GM18499 (cell line): Measurements from ENCODE around the gene COBLL1.
"Not testable (repeated sequence)": the region's sequence is repeated elsewhere in the genome, so short reads cannot be mapped to it uniquely, and the experiment has no call there.

Source experiments
- ATAC-seq: cut with Tn5 transposase; IDR thresholded peaks from one replicate; pipeline ENCODE4 v1.9.1; 2021; ENCODE audit warnings: moderate number of reproducible peaks; ENCODE audit not compliant: insufficient read depth, unreplicated experiment

COBLL1 gene

GRCh38 chr2:164859906-164860693, 18.5 kb upstream of the COBLL1 start:
- not testable (repeated sequence) for ATAC-seq

DNA sequence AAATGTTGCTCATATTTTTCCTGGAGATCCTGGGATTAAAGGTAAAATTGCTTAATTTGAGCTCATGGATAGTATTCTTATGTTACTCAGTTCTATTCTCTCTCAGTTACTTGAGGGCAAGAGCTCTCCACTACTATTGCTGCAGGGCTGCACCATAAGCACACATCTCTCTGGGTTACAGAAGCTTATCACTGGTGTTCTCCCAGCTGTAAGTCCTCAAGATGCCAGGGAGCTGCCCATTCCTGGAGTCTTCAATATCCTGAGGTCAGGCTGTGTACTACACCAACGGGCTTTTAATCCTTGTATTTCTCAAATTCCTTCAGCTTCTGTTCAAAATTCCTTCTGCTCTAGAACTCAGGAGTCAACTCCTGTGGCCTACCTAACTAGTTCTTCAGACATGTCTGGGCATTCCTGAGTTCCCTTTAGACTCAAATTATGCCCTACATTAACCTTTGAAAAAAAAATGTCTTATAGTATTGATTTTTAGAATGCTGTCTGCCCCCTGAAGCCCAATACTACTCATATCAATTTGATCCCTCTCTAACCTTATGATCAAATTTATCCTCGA, 17.7 kb upstream of the COBLL1 start:
- ATAC-seq, result no peak

DNA sequence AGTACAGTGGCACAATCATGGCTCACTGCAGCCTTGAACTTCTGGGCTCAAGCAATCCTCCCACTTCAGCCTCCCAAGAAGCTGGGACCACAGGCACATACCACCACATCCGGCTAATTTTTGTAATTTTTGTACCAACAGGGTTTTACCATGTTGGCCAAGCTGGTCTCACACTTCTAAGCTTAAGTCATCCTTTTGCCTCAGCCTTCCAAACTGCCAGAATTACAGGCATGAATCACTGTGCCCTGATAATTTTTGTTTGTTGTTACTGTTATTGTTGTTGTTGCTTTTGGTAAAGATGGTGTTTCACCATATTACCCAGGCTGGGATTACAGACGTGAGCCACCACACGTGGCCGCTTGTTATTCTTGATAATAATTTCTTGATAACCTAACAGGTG, 10.5 kb upstream of the COBLL1 start:
- no peak for ATAC-seq

- no peak for ATAC-seq
Measured at GRCh38 chr2:164850235-164850634, 8.6 kb upstream of the COBLL1 start.

- ATAC-seq, result no peak
Measured at GRCh38 chr2:164849506-164849905, 7.9 kb upstream of the COBLL1 start.

- ATAC-seq, result no peak
Measured at GRCh38 chr2:164847981-164848741, 6.5 kb upstream of the COBLL1 start.

DNA sequence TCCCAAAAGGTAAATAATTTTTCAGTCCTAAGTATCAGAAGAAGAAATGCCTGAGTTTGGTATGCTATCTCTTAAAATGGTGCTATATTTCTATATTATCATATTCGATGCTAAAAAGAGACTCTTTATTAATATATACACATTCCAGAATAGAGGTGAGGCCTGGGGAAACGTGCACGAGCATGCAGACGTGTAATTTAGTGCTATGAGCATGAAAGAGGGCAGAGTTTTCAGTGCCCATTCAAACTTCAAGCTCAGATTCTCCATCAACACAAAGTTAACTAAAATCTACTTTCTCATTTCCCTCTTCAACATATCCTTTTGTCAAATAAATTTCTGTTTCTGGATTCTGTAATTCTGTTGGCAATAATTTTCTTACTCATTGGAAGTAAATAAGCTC, 5.7 kb upstream of the COBLL1 start:
- ATAC-seq, result no peak

DNA sequence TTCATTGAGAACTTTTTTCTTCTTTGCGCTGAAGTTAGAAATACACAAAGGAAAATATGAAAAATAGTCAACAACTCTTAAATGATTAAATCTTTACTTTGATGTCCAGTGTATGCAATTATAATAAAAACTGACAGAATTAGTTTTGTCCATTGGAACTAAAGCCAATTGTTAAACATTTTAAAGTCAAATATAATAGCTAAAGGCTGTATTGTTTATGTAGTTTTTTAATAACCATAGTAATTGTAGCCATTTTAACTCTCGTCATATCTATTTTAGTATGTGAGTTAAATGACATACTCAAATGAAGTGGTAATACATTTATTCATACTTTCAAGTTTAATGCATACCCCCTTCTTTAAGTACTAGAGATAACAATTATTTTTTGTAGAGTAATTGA, 4.7 kb upstream of the COBLL1 start:
- no peak for ATAC-seq

- no peak for ATAC-seq
Measured at GRCh38 chr2:164843346-164843911, 1.8 kb upstream of the COBLL1 start.

DNA sequence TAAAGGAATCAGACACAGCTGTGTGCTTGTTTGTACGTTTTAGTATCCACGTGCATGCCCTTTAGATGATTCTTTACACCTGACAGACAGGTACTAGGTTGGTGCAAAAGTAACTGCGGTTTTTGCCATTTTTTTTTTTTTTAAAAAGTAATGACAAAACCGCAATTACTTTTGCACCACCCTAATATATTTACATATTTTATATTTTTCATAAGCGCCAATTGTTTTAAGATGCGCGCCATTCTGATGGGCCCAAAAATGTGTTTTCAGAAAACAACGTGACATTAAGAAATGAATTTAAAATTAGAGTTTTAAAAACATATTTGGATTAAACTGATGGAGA, 972 bp upstream of the COBLL1 start:
- no peak for ATAC-seq

GRCh38 chr2:164840930-164841718, 499 bp downstream of the COBLL1 start:
- ATAC-seq, result no peak

GRCh38 chr2:164840458-164840929, 1.1 kb downstream of the COBLL1 start:
- no peak for ATAC-seq

DNA sequence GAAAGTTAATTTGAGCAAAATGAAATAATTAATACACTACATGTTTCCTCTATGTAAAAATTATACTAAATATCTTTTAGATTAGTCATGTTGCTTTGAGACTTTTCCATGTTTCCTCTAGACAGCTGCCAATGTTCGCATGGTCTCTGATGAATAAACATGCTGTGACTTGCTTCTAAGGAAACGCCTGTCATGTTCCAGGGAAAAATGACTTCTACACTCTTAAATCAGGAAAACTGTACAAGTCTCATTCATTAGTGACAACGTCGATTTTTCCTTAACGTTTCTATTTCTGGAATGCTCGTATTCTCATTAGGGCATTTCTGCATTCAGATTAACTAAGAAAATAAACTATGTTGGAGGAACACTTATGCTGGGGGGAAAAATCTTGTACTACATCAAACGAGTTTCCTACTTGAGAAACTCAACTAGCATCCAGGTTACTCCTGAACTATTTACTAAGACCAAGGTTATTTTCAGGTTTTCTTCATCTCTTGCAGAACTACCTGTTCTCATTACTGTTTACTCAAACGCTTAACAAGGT, 1.6 kb downstream of the COBLL1 start:
- ATAC-seq, result no peak

DNA sequence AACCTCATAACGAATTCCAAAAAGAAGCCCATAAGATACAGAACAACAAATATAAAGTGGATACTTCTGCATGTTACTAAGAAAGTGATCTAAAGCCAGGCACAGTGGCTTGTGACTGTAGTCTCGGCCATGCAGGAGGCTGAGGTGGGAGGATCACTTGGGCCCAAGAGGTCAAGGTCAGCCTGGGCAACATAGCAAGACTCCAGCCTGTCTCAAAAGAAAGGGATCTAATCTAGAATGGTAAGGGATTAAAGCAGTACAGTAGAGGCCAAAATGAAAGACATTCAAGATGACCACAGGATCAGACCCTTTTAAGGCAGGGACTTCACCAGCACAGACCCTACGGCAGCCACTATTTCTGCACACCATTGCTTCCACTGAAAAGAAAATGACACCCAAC, 3.8 kb downstream of the COBLL1 start:
- ATAC-seq, result no peak

- no peak for ATAC-seq
Measured at GRCh38 chr2:164836907-164837306, 4.7 kb downstream of the COBLL1 start.

DNA sequence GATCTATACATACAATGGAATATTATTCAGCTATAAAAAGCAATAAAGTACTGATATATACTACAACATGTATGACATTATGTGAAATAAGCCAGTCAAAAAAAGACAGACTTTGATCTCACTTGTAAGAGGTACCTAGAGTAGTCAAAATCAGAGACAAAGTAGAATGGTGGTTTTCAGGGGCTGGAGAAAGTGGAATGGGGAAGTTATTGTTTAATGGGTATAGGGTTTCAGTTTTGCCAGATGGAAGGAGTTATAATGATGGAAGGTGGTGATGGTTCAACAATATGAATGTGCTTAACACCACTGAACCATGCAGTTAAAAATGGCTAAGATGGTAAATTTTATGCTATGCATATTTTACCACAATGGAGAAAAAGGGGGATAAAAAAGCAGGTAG, 6.3 kb downstream of the COBLL1 start:
- no peak for ATAC-seq

- ATAC-seq, result no peak
Measured at GRCh38 chr2:164831887-164832286, 9.7 kb downstream of the COBLL1 start.

DNA sequence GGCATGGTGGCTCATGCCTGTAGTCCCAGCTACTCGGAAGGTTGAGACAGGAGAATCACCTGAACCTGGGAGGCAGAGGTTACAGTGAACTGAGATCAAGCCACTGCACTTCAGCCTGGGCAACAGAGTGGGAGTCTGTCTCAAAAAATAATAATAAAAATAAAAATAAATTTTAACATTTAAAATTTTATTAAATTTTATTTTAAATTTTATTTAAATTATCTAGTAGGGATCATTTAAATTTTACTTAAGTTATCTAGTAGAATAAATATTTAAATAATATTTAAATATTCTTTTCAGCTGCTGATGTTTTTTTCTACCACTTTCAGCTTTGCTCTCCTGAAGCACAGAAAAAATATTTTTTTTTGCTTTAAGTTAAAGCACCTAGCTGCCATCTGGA, 10.4 kb downstream of the COBLL1 start:
- ATAC-seq, result no peak

DNA sequence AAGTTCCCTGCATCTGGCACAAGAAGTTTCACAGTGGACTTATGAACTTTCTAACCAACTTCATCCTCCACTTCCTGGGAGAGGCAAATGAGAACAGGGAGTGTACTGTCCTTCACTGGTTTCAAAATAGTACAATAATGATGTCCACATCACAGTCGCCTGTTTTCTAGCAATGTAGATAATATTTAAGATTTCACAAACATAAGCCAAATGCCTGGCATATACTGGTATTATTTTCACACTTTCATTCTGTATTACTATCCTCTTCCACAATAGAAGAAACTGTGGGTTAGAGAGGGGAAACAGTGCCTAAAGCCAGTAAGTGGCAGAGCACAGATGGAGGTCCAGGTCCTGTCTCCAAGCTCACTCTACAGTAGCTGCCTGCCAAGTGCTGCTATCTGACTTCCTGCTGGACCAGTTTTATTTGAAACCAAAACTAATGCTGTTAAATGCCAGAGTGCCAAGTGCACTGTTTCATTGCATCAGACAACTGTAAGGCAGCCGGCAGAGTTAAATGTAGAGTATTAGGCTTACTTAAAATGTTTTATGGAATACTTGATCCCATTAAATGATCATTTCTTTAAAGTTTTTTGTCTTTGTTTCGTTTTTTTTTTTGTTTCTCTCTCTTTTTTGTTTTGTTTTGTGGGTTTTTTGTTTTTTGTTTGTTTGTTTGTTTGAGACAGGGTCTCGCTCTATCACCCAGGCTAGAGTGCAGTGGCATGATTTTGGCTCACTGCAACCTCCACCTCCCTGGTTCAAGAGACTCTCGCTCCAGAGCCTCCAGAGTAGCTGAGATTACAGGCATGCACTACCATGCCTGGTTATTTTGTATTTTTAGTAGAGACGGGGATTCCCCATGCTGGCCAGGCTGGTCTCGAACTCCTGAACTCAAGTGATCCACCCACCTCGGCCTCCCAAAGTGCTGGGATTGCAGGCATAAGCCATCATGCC, 15.1 kb downstream of the COBLL1 start:
- ATAC-seq, result no peak
